ENCODE results near the gene HPS3.
A peak's percentile ranks its signal among the peaks of the same experiment; 100 is the strongest.

Gene HPS3

GRCh38 chr3:149163066-149163465 is 33.6 kb downstream of the HPS3 start:
- no peak for DNase-seq (ENCODE audit: low read depth)
- H3K4me3 ChIP-seq (ENCODE audit: low read length), result no peak overlapping the region
- no peak for TF ChIP-seq CTCF (conservative IDR thresholded peaks at IDR 0.05; ENCODE audit: low read length)

- DNase-seq (ENCODE audit: low read depth), result no peak
- TF ChIP-seq CTCF (conservative IDR thresholded peaks at IDR 0.05; ENCODE audit: low read length), result no peak
- no peak overlapping the region for H3K4me3 ChIP-seq (ENCODE audit: low read length)
Observed at GRCh38 chr3:149167898-149168297, 38.5 kb downstream of the HPS3 start.

- no peak for DNase-seq (ENCODE audit: low read depth)
- H3K4me3 ChIP-seq (ENCODE audit: low read length), result no peak overlapping the region
- TF ChIP-seq CTCF (conservative IDR thresholded peaks at IDR 0.05; ENCODE audit: low read length), result peak; percentile 15; the same call in 1 of the 2 replicates
Observed at GRCh38 chr3:149170672-149171071, 41.2 kb downstream of the HPS3 start.

GRCh38 chr3:149174901-149175300 is 45.5 kb downstream of the HPS3 start:
- no peak for TF ChIP-seq CTCF (conservative IDR thresholded peaks at IDR 0.05; ENCODE audit: low read length)
- no peak overlapping the region for H3K4me3 ChIP-seq (ENCODE audit: low read length)
- DNase-seq (ENCODE audit: low read depth), result peak; percentile 57

- TF ChIP-seq CTCF (conservative IDR thresholded peaks at IDR 0.05; ENCODE audit: low read length), result no peak
- no peak overlapping the region for H3K4me3 ChIP-seq (ENCODE audit: low read length)
- DNase-seq (ENCODE audit: low read depth), result no peak
Observed at GRCh38 chr3:149177122-149177521, 47.7 kb downstream of the HPS3 start.

GRCh38 chr3:149179220-149179619 is 49.8 kb downstream of the HPS3 start:
- H3K4me3 ChIP-seq (ENCODE audit: low read length), result no peak overlapping the region
- no peak for TF ChIP-seq CTCF (conservative IDR thresholded peaks at IDR 0.05; ENCODE audit: low read length)
- peak; percentile 83 for DNase-seq (ENCODE audit: low read depth)

GRCh38 chr3:149180057-149180573 is 50.7 kb downstream of the HPS3 start:
- no peak overlapping the region for H3K4me3 ChIP-seq (ENCODE audit: low read length)
- no peak for TF ChIP-seq CTCF (conservative IDR thresholded peaks at IDR 0.05; ENCODE audit: low read length)
- peak; percentile 100 for DNase-seq (ENCODE audit: low read depth)

Measured in AG10803 (cell line).